Endothelial cell (in vitro differentiated cells): ENCODE results near the gene PLAAT3. TPM values are rescaled to one million over a fixed set of nuclear protein-coding genes. Genes with fewer than 3 reads are reported as not detected.

ENCODE experiments used
- DNase-seq: peaks from one replicate; pipeline ENCODE4 v3.0.0; 2021; ENCODE audit warnings: low spot score
- H3K27ac Mint-ChIP-seq: one replicate; pipeline ENCODE4 v1.8.0; 2021; ENCODE audit warnings: mixed read lengths, inconsistent platforms; ENCODE audit not compliant: unreplicated experiment
- H3K27me3 Mint-ChIP-seq: one replicate; pipeline ENCODE4 v1.8.0; 2021; ENCODE audit warnings: mild to moderate bottlenecking, moderate library complexity, mixed read lengths, inconsistent platforms; ENCODE audit not compliant: unreplicated experiment
- H3K36me3 Mint-ChIP-seq: one replicate; pipeline ENCODE4 v1.8.0; 2021; ENCODE audit warnings: mild to moderate bottlenecking, low read depth, mixed read lengths, inconsistent platforms; ENCODE audit not compliant: unreplicated experiment
- H3K4me1 Mint-ChIP-seq: one replicate; pipeline ENCODE4 v1.8.0; 2021; ENCODE audit warnings: mild to moderate bottlenecking, mixed read lengths, inconsistent platforms; ENCODE audit not compliant: unreplicated experiment
- H3K4me3 Mint-ChIP-seq: one replicate; pipeline ENCODE4 v1.8.0; 2021; ENCODE audit warnings: mild to moderate bottlenecking, mixed read lengths, inconsistent platforms; ENCODE audit not compliant: unreplicated experiment
- H3K9me3 Mint-ChIP-seq: one replicate; pipeline ENCODE4 v1.8.0; 2021; ENCODE audit warnings: mixed read lengths, inconsistent platforms; ENCODE audit not compliant: unreplicated experiment
- long read RNA-seq: library from polyadenylated mRNA; unstranded; transcript quantifications from one replicate; pipeline ENCODE4 v2.0.0, GENCODE V29; 2020; ENCODE audit not compliant: unreplicated experiment
- total RNA-seq: library from RNA; stranded (reverse); fragmentation: NEBNext Ultra II Directional; extraction: Animal tissue kit (Norgen Biotek cat#: 25700); gene quantifications from one replicate; pipeline ENCODE4 v1.2.1, GENCODE V29; 2021; ENCODE audit not compliant: unreplicated experiment
- TF ChIP-seq, protein P1 (sequence below): fragments of 200-600 bp; sonication (generic); IDR thresholded peaks from one replicate; pipeline ENCODE4 v1.5.0; 2021; ENCODE audit warnings: antibody characterized with exemption; ENCODE audit not compliant: unreplicated experiment

Gene PLAAT3
- 14.1 TPM for total RNA-seq
- long read RNA-seq, transcript PLA2G16-203 (5 exons, 1,099 nt) = major isoform, 8 of 13 reads
- long read RNA-seq, transcript PLA2G16-201 (4 exons, 2,594 nt) = minor isoform, 5 of 13 reads
- long read RNA-seq, partial matches to known transcripts = 0 of 13 reads
- long read RNA-seq, other reads (novel, unspliced or antisense) = 0 of 13 reads

DNA sequence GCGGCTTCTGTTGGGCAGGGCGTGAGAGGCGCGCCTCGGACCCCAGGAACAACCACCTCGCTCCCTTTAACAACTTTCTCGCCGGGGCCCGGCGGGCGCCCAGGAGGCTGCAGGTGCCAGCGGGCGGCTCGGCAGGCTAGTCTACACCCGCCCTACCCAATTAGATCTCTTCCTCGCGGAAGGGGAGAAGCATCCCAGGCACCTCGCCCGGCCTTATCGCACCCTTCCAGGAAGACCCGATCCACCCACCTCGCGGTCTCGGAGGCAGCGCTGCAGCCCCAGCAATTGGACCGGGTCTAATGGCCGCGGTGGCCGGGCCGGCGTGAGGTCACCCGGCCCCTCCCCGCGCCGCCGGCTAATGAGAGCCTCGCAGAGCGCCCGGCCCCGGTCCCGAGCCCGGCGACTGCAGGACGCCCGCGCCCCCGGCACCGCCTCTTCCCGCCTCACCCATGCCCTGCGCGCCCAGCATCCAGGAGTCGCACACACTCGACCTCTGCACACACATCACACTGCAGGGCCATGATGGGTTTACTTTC is at the start of gene PLAAT3:
TSS of gene PLAAT3 (minus strand) at position 298 of the 536 bp plus-strand sequence. CDS start 419 bp downstream, outside the sequence.
- Mint-ChIP-seq H3K4me3 (peak within 1 kb of the TSS; percentile 87), H3K27ac (no peak within 1 kb of the TSS)

DNA sequence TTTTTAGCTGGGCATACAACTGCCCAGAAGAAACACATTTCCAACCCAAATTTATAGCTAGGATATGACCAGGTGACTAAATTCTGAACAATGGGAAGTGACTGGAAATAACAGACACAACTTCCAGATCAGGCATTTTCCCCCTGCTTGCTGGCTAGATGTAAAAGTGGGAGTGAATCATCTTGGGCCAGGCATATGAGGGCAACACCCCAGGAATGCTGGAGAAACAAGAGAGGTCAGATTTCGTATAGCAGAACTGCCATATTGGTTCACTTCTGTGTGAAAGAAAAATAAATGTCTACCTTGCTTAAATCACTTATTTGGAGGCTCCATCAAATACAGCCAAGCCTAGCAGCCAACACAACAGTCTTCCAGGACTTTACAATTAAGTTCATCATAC is 49.6 kb upstream of the PLAAT3 start:
- DNase-seq = no peak
- no peaks in the 10 kb centered on the region for H3K27me3 Mint-ChIP-seq
- H3K9me3 Mint-ChIP-seq = no peaks in the 10 kb centered on the region
- H3K4me3 Mint-ChIP-seq = no peak overlapping the region
- H3K27ac Mint-ChIP-seq = no peak overlapping the region
- TF ChIP-seq, protein P1, sequence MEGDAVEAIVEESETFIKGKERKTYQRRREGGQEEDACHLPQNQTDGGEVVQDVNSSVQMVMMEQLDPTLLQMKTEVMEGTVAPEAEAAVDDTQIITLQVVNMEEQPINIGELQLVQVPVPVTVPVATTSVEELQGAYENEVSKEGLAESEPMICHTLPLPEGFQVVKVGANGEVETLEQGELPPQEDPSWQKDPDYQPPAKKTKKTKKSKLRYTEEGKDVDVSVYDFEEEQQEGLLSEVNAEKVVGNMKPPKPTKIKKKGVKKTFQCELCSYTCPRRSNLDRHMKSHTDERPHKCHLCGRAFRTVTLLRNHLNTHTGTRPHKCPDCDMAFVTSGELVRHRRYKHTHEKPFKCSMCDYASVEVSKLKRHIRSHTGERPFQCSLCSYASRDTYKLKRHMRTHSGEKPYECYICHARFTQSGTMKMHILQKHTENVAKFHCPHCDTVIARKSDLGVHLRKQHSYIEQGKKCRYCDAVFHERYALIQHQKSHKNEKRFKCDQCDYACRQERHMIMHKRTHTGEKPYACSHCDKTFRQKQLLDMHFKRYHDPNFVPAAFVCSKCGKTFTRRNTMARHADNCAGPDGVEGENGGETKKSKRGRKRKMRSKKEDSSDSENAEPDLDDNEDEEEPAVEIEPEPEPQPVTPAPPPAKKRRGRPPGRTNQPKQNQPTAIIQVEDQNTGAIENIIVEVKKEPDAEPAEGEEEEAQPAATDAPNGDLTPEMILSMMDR = no peak
- no peaks in the 10 kb centered on the region for H3K36me3 Mint-ChIP-seq
- H3K4me1 Mint-ChIP-seq = peaks cover 4% of the 10 kb centered on the region

More for the DNA sequence above, at the start of gene PLAAT3:
- Mint-ChIP-seq H3K4me1 (peaks cover 10% of the 10 kb centered on the region), H3K36me3 (no peaks in the 10 kb centered on the region), H3K9me3 (no peaks in the 10 kb centered on the region), H3K27me3 (no peaks in the 10 kb centered on the region)
- TF ChIP-seq, protein P1 = no peak
- peak; percentile 52 for DNase-seq

DNA sequence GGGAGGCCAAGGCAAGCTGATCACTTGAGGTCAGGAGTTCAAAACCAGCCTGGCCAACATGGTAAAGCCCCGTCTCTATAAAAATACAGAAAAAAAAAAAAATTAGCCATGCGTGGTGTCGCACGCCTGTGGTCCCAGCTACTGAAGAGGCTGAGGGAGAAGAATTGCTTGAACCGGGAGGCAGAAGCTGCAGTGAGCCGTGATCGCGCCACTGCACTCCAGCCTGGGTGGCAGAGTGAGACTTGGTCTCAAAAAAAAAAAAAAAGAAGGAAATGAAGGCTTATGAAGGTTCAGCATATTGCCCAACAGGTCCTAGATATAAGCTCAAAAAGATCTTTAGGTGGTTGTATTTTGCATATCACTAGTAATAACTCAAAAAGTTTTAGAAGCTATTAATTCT is 46.7 kb upstream of the PLAAT3 start:
- Mint-ChIP-seq H3K27ac (no peak overlapping the region), H3K27me3 (no peaks in the 10 kb centered on the region), H3K4me3 (no peak overlapping the region), H3K9me3 (no peaks in the 10 kb centered on the region), H3K4me1 (peaks cover 4% of the 10 kb centered on the region), H3K36me3 (peaks cover 5% of the 10 kb centered on the region)
- DNase-seq = no peak
- TF ChIP-seq, protein P1 = no peak

DNA sequence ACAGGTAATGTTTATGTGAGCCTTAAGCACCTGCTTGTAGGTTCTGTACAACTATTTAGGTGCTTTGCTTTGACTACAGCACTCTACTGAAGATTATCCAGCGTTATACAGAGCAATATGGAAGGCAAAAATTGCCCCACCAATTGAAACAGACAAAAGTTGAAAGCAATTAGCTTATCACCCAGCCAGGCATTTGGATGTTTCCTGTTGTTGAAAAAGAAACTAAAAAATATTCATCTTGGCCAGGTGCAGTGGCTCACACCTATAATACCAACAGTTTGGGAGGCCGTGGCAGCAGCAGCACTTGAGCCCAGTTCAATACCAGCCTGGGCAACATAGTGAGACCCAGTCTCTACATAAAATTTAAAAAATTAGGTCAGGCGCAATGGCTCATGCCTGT is 38.4 kb upstream of the PLAAT3 start:
- TF ChIP-seq, protein P1 = no peak
- Mint-ChIP-seq H3K36me3 (peaks cover 20% of the 10 kb centered on the region), H3K27ac (no peak overlapping the region), H3K9me3 (no peaks in the 10 kb centered on the region), H3K4me3 (no peak overlapping the region), H3K4me1 (peaks cover 6% of the 10 kb centered on the region), H3K27me3 (no peaks in the 10 kb centered on the region)
- DNase-seq = no peak

DNA sequence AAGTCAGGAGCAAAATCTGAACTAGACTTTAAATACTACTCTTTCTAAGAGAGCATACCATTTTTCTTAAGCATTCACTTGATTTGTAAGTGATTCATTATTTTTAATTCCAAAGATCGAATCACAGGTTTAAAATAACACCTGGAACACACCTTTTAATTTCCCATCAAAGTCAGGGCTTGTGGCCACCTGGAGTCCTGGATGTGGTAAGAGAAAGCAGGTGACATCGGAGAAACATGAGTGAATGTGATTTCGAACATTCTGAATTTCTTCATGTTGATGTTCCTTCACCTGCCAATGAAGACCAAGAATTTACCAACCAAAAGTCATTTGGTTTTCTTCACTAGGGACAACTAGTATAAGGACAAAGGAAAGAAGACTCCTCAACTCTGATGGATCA is 29.0 kb upstream of the PLAAT3 start:
- Mint-ChIP-seq H3K27ac (no peak overlapping the region), H3K9me3 (no peaks in the 10 kb centered on the region), H3K36me3 (peaks cover 9% of the 10 kb centered on the region), H3K4me1 (no peaks in the 10 kb centered on the region), H3K27me3 (peaks cover 4% of the 10 kb centered on the region), H3K4me3 (no peak overlapping the region)
- TF ChIP-seq, protein P1 = no peak
- no peak for DNase-seq
